ENCODE data around the gene DENND5A.
"Not testable (repeated sequence)": the region's sequence is repeated elsewhere in the genome, so short reads cannot be mapped to it uniquely, and the experiment has no call there.

Gene DENND5A

GRCh38 chr11:9264316-9265210 lies 587 bp downstream of the DENND5A start:
- DNase-seq, result peak; percentile 76

- peak; percentile 22 for DNase-seq
Measured at GRCh38 chr11:9263840-9264315, 1.3 kb downstream of the DENND5A start.

GRCh38 chr11:9260838-9261146 lies 4.4 kb downstream of the DENND5A start:
- DNase-seq, result not testable (repeated sequence)

- no peak for DNase-seq
Measured at GRCh38 chr11:9259981-9260837, 4.9 kb downstream of the DENND5A start.

- DNase-seq, result not testable (repeated sequence)
Measured at GRCh38 chr11:9258279-9258678, 6.9 kb downstream of the DENND5A start.

- no peak for DNase-seq
Measured at GRCh38 chr11:9254416-9254815, 10.7 kb downstream of the DENND5A start.

GRCh38 chr11:9253086-9253485 lies 12.1 kb downstream of the DENND5A start:
- no peak for DNase-seq

- no peak for DNase-seq
Measured at GRCh38 chr11:9251311-9251710, 13.8 kb downstream of the DENND5A start.

- DNase-seq, result peak; percentile 22
Measured at GRCh38 chr11:9250139-9250582, 15.0 kb downstream of the DENND5A start.

- DNase-seq, result no peak
Measured at GRCh38 chr11:9249252-9249651, 15.9 kb downstream of the DENND5A start.

GRCh38 chr11:9247863-9248262 lies 17.3 kb downstream of the DENND5A start:
- no peak for DNase-seq

GRCh38 chr11:9236242-9236641 lies 28.9 kb downstream of the DENND5A start:
- DNase-seq, result not testable (repeated sequence)

- DNase-seq, result no peak
Measured at GRCh38 chr11:9232482-9232881, 32.7 kb downstream of the DENND5A start.

- no peak for DNase-seq
Measured at GRCh38 chr11:9231848-9232177, 33.3 kb downstream of the DENND5A start.

- no peak for DNase-seq
Measured at GRCh38 chr11:9230296-9230695, 34.9 kb downstream of the DENND5A start.

GRCh38 chr11:9228091-9228490 lies 37.1 kb downstream of the DENND5A start:
- no peak for DNase-seq

- no peak for DNase-seq
Measured at GRCh38 chr11:9225748-9226298, 39.3 kb downstream of the DENND5A start.

GRCh38 chr11:9222654-9223053 lies 42.5 kb downstream of the DENND5A start:
- no peak for DNase-seq

GRCh38 chr11:9220853-9221252 lies 44.3 kb downstream of the DENND5A start:
- DNase-seq, result not testable (repeated sequence)

- no peak for DNase-seq
Measured at GRCh38 chr11:9219572-9219971, 45.6 kb downstream of the DENND5A start.

GRCh38 chr11:9219115-9219514 lies 46.0 kb downstream of the DENND5A start:
- no peak for DNase-seq

- DNase-seq, result no peak
Measured at GRCh38 chr11:9214765-9215164, 50.4 kb downstream of the DENND5A start.

- DNase-seq, result no peak
Measured at GRCh38 chr11:9211322-9211721, 53.8 kb downstream of the DENND5A start.

- DNase-seq, result no peak
Measured at GRCh38 chr11:9210922-9211320, 54.2 kb downstream of the DENND5A start.
